ENCODE data around the gene ARL6IP5. TPM values are rescaled to one million over a fixed set of nuclear protein-coding genes. Genes with fewer than 3 reads are reported as not detected.
A peak's percentile ranks its signal among the peaks of the same experiment; 100 is the strongest.

Gene ARL6IP5
- total RNA-seq, 2 donors from 2014 or later, result 73.5 to 108 TPM

GRCh38 chr3:69099576-69099975 lies 14.8 kb downstream of the ARL6IP5 start:
- no peak overlapping the region for H3K27ac Mint-ChIP-seq
- ATAC-seq, result no peak
- peaks cover 0 to 5% of the 10 kb centered on the region in 2 donors for H3K9me3 Mint-ChIP-seq
- DNase-seq (ENCODE audit: low spot score in 2 of 2), result no peak
- peaks cover 14 to 73% of the 10 kb centered on the region in 2 donors for H3K36me3 Mint-ChIP-seq

- ATAC-seq (no peak), DNase-seq (ENCODE audit: low spot score in 2 of 2) (no peak)
- Mint-ChIP-seq H3K36me3 (peaks cover 13 to 63% of the 10 kb centered on the region in 2 donors), H3K27ac (no peak overlapping the region), H3K9me3 (peaks cover 0 to 5% of the 10 kb centered on the region in 2 donors)
These were observed 17.6 kb downstream of the ARL6IP5 start for GRCh38 chr3:69102384-69102783.

- Mint-ChIP-seq H3K27ac (peak overlapping the region in 1 of 2 donors; percentile 3), H3K36me3 (peaks cover 9 to 57% of the 10 kb centered on the region in 2 donors), H3K9me3 (peaks cover 0 to 5% of the 10 kb centered on the region in 2 donors)
These were observed 18.4 kb downstream of the ARL6IP5 start for GRCh38 chr3:69103123-69103522.

GRCh38 chr3:69104586-69104985 lies 19.8 kb downstream of the ARL6IP5 start:
- Mint-ChIP-seq H3K9me3 (peaks cover 0 to 2% of the 10 kb centered on the region in 2 donors), H3K27ac (no peak overlapping the region), H3K36me3 (peaks cover 9 to 49% of the 10 kb centered on the region in 2 donors)
- DNase-seq (ENCODE audit: low spot score in 2 of 2) (no peak), ATAC-seq (no peak)

More at GRCh38 chr3:69103123-69103522, 18.4 kb downstream of the ARL6IP5 start:
- DNase-seq (ENCODE audit: low spot score in 2 of 2) (no peak), ATAC-seq (no peak)

GRCh38 chr3:69105320-69105719 lies 20.6 kb downstream of the ARL6IP5 start:
- no peaks in the 10 kb centered on the region for H3K9me3 Mint-ChIP-seq
- peaks cover 9 to 41% of the 10 kb centered on the region in 2 donors for H3K36me3 Mint-ChIP-seq
- H3K27ac Mint-ChIP-seq, result no peak overlapping the region
- ATAC-seq, result no peak
- no peak for DNase-seq (ENCODE audit: low spot score in 2 of 2)

- no peak overlapping the region for H3K27ac Mint-ChIP-seq
- DNase-seq (ENCODE audit: low spot score in 2 of 2) (no peak), ATAC-seq (no peak)
- no peaks in the 10 kb centered on the region for H3K9me3 Mint-ChIP-seq
- peaks cover 0 to 28% of the 10 kb centered on the region in 2 donors for H3K36me3 Mint-ChIP-seq
These were observed 23.1 kb downstream of the ARL6IP5 start for GRCh38 chr3:69107841-69108240.

- Mint-ChIP-seq H3K27ac (no peak overlapping the region), H3K36me3 (peaks cover 0 to 18% of the 10 kb centered on the region in 2 donors), H3K9me3 (no peaks in the 10 kb centered on the region)
- DNase-seq (ENCODE audit: low spot score in 2 of 2) (no peak), ATAC-seq (no peak)
These were observed 24.1 kb downstream of the ARL6IP5 start for GRCh38 chr3:69108811-69109210.

- ATAC-seq (no peak), DNase-seq (ENCODE audit: low spot score in 2 of 2) (no peak)
- H3K36me3 Mint-ChIP-seq, result no peaks in the 10 kb centered on the region
- no peak overlapping the region for H3K27ac Mint-ChIP-seq
- H3K9me3 Mint-ChIP-seq, result no peaks in the 10 kb centered on the region
These were observed 26.3 kb downstream of the ARL6IP5 start for GRCh38 chr3:69110941-69111546.

GRCh38 chr3:69113536-69113935 lies 28.8 kb downstream of the ARL6IP5 start:
- Mint-ChIP-seq H3K27ac (no peak overlapping the region), H3K9me3 (no peaks in the 10 kb centered on the region), H3K36me3 (no peaks in the 10 kb centered on the region)
- no peak for ATAC-seq
- DNase-seq (ENCODE audit: low spot score in 2 of 2), result no peak

- no peak overlapping the region for H3K27ac Mint-ChIP-seq
These were observed 31.0 kb downstream of the ARL6IP5 start for GRCh38 chr3:69115731-69116130.

GRCh38 chr3:69116162-69116561 lies 31.4 kb downstream of the ARL6IP5 start:
- Mint-ChIP-seq H3K27ac (no peak overlapping the region), H3K36me3 (no peaks in the 10 kb centered on the region), H3K9me3 (no peaks in the 10 kb centered on the region)
- no peak for DNase-seq (ENCODE audit: low spot score in 2 of 2)
- no peak for ATAC-seq

More at GRCh38 chr3:69115731-69116130, 31.0 kb downstream of the ARL6IP5 start:
- no peak for ATAC-seq
- DNase-seq (ENCODE audit: low spot score in 2 of 2), result no peak
- no peaks in the 10 kb centered on the region for H3K9me3 Mint-ChIP-seq
- no peaks in the 10 kb centered on the region for H3K36me3 Mint-ChIP-seq

- Mint-ChIP-seq H3K9me3 (no peaks in the 10 kb centered on the region), H3K27ac (no peak overlapping the region), H3K36me3 (no peaks in the 10 kb centered on the region)
- no peak for DNase-seq (ENCODE audit: low spot score in 2 of 2)
- ATAC-seq, result no peak
These were observed 32.2 kb downstream of the ARL6IP5 start for GRCh38 chr3:69116897-69117296.

GRCh38 chr3:69118555-69118954 lies 33.8 kb downstream of the ARL6IP5 start:
- DNase-seq (ENCODE audit: low spot score in 2 of 2), result no peak
- H3K9me3 Mint-ChIP-seq, result no peaks in the 10 kb centered on the region
- no peak for ATAC-seq
- no peaks in the 10 kb centered on the region for H3K36me3 Mint-ChIP-seq
- H3K27ac Mint-ChIP-seq, result no peak overlapping the region

- DNase-seq (ENCODE audit: low spot score in 2 of 2), result no peak
- H3K36me3 Mint-ChIP-seq, result no peaks in the 10 kb centered on the region
These were observed 34.4 kb downstream of the ARL6IP5 start for GRCh38 chr3:69119138-69119537.

GRCh38 chr3:69119681-69120080 lies 34.9 kb downstream of the ARL6IP5 start:
- no peaks in the 10 kb centered on the region for H3K9me3 Mint-ChIP-seq
- ATAC-seq (no peak), DNase-seq (ENCODE audit: low spot score in 2 of 2) (no peak)
- H3K36me3 Mint-ChIP-seq, result no peaks in the 10 kb centered on the region
- H3K27ac Mint-ChIP-seq, result peak overlapping the region in 1 of 2 donors; percentile 42

More at GRCh38 chr3:69119138-69119537, 34.4 kb downstream of the ARL6IP5 start:
- Mint-ChIP-seq H3K9me3 (no peaks in the 10 kb centered on the region), H3K27ac (peak overlapping the region in 1 of 2 donors; percentile 42)
- no peak for ATAC-seq

- Mint-ChIP-seq H3K36me3 (no peaks in the 10 kb centered on the region), H3K27ac (no peak overlapping the region), H3K9me3 (no peaks in the 10 kb centered on the region)
- peak; percentile 78 to 87 for ATAC-seq
- peak in 1 of 2 donors; percentile 85 for DNase-seq (ENCODE audit: low spot score in 2 of 2)
These were observed 36.2 kb downstream of the ARL6IP5 start for GRCh38 chr3:69120879-69121464.

GRCh38 chr3:69121513-69121912 lies 36.8 kb downstream of the ARL6IP5 start:
- Mint-ChIP-seq H3K36me3 (no peaks in the 10 kb centered on the region), H3K9me3 (no peaks in the 10 kb centered on the region), H3K27ac (no peak overlapping the region)
- ATAC-seq (no peak), DNase-seq (ENCODE audit: low spot score in 2 of 2) (no peak)

- no peaks in the 10 kb centered on the region for H3K9me3 Mint-ChIP-seq
- no peaks in the 10 kb centered on the region for H3K36me3 Mint-ChIP-seq
- H3K27ac Mint-ChIP-seq, result no peak overlapping the region
- ATAC-seq, result no peak
- no peak for DNase-seq (ENCODE audit: low spot score in 2 of 2)
These were observed 37.2 kb downstream of the ARL6IP5 start for GRCh38 chr3:69121950-69122349.

Measured in activated naive CD4-positive, alpha-beta T cell treated with anti-CD3 and anti-CD28 coated beads, Interleukin-2, amount 50 U/mL, for 72 hours (primary cell).